ENCODE results near the gene CDH10.

CDH10 gene

DNA sequence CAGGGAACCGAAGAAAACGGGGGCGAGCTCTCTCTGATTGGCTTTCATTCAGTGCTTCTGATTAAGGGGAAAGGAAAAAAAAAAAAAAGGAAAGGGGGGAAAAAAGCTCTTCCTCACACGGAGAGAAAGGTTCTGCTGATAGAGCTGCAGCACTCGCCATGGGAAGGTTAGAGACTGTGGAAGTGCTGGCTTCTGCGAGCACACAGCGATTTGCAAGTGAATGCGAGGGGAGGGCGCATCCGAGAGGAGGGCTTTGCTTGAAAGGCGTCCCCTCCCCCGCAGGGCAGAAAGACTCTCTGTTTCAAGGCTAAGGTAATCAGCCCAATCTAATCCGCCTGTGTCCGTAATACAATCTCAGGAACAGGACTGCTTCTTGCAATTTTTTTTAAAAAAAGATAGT lies at the start of gene CDH10:
Gene CDH10 (minus strand): TSS at position 218 of the 400 bp plus-strand sequence. CDS start 51,488 bp downstream, outside the sequence.
- H3K4me3 ChIP-seq (ENCODE audit: low read depth, low read length): no peak within 1 kb of the TSS
- no peak for DNase-seq (ENCODE audit: low read depth)
- TF ChIP-seq, protein P1, sequence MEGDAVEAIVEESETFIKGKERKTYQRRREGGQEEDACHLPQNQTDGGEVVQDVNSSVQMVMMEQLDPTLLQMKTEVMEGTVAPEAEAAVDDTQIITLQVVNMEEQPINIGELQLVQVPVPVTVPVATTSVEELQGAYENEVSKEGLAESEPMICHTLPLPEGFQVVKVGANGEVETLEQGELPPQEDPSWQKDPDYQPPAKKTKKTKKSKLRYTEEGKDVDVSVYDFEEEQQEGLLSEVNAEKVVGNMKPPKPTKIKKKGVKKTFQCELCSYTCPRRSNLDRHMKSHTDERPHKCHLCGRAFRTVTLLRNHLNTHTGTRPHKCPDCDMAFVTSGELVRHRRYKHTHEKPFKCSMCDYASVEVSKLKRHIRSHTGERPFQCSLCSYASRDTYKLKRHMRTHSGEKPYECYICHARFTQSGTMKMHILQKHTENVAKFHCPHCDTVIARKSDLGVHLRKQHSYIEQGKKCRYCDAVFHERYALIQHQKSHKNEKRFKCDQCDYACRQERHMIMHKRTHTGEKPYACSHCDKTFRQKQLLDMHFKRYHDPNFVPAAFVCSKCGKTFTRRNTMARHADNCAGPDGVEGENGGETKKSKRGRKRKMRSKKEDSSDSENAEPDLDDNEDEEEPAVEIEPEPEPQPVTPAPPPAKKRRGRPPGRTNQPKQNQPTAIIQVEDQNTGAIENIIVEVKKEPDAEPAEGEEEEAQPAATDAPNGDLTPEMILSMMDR (IDR thresholded peaks at IDR 0.05; ENCODE audit: insufficient read depth, low read depth, low read length, missing control alignments): no peak

DNA sequence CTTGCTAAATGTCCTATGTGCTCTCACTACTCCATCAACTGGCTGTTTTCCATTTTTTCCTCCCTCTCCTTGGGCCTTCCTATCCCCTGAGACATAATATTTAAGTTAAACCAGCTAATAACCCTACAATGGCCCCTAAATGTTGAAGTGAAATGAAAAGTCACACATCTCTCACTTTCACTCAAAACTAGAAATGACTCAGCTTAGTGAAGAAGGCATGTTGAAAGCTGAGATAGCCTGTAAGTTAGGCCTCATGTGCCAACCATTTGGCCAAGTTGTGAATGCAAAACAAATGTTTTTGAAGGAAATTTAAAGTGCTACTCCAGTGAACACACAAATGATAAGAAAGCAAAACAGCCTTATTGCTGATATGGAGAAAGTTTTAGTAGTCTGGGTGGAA lies 48.8 kb upstream of the CDH10 start:
- no peak for DNase-seq (ENCODE audit: low read depth)
- no peak overlapping the region for H3K4me3 ChIP-seq (ENCODE audit: low read depth, low read length)
- TF ChIP-seq, protein P1 (IDR thresholded peaks at IDR 0.05; ENCODE audit: insufficient read depth, low read depth, low read length, missing control alignments): no peak

DNA sequence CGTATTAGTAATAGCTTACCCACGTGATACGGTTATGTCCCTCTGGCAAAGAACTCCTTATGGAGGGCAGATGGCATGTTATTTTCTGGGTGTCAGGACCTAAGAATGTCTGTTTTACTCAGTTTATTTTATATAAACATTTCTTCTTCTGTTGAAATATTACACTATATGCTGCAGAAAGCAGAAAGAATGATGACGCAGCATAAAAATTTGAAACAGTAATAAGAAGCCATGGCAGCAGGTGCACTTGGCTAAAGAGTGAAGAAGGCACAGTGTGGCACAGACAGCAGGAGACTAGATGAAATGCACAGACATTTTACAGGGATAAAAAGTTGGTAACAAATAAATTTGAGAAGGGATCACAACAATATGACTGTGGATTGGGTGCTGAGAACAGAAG lies 46.3 kb upstream of the CDH10 start:
- no peak overlapping the region for H3K4me3 ChIP-seq (ENCODE audit: low read depth, low read length)
- no peak for DNase-seq (ENCODE audit: low read depth)
- TF ChIP-seq, protein P1 (IDR thresholded peaks at IDR 0.05; ENCODE audit: insufficient read depth, low read depth, low read length, missing control alignments): no peak

DNA sequence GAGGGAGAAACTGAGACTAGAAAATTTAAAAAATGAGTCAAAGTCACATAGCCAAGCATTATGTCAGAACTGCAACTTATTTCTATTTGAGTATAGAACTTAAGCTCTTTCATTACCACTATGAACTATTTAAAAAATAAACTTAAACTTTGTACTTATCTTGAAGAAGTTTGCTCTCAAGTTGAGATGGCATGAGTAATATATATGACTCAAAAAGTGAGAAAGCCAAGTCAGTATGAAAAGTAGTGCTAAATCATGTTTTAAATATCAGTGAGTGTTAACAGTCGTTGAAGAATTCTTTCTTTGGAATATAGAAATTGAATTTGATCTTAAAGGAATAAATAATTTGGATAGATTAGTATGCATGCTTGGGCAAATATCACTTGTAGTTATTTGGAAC lies 36.3 kb upstream of the CDH10 start:
- DNase-seq (ENCODE audit: low read depth): no peak
- TF ChIP-seq, protein P1 (IDR thresholded peaks at IDR 0.05; ENCODE audit: insufficient read depth, low read depth, low read length, missing control alignments): no peak
- H3K4me3 ChIP-seq (ENCODE audit: low read depth, low read length): no peak overlapping the region

DNA sequence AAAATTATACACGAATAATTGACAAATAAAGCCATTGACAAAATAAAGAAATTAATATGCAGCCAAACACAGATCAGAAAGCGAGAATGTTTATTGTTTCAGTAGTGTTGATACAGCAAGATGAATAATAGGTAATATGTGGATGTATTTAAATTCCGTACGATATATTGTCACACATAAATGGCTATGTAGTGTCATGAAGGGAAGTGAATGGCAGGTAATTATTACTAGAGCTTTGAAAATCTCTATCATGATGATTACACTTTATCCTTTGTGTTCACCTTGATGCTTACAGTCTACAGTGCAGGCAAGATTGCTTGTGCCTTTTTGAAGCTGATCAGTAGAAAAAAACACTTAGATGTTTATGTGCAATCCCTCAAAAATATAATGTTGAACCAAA lies 23.3 kb upstream of the CDH10 start:
- TF ChIP-seq, protein P1 (IDR thresholded peaks at IDR 0.05; ENCODE audit: insufficient read depth, low read depth, low read length, missing control alignments): no peak
- DNase-seq (ENCODE audit: low read depth): no peak
- no peak overlapping the region for H3K4me3 ChIP-seq (ENCODE audit: low read depth, low read length)

DNA sequence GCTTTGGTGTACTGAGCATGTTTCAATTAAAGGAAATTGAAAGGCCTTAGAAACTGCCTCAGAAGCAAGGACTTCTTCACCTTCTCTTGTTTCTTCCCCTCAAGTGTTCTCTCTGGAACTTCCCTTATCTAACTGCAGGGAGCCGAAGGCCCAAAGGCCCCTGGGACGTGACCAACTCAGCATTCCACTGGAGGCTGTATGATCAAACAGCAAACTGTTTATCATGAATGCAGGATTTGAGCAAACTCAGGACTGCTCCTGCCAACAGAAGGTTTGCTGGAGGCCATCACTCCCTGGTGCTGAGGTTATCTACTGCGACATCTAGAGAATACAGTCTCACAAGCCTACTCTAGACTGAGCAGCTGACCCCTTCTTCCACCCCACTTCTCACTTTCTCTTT lies 4.8 kb upstream of the CDH10 start:
- TF ChIP-seq, protein P1 (IDR thresholded peaks at IDR 0.05; ENCODE audit: insufficient read depth, low read depth, low read length, missing control alignments): no peak
- H3K4me3 ChIP-seq (ENCODE audit: low read depth, low read length): no peak overlapping the region
- DNase-seq (ENCODE audit: low read depth): no peak

DNA sequence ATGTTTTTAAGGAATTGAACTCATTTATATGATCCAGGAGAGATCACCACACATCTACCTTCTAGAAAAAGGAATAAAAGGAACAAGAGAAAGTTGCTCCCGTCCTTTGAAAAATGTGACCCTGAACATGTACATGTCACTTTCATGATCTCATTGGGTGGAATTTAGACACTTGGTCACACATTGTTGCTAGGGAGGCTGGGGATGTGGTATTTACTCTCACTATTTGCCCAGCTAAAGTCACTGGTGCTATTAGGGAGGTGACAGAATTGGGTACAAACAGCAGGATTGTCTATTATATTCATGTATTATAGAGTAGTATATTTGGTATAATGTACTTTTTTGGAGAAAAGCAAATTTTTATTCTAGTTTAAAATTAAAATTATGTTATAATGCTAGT lies 2.1 kb upstream of the CDH10 start:
- no peak overlapping the region for H3K4me3 ChIP-seq (ENCODE audit: low read depth, low read length)
- TF ChIP-seq, protein P1 (IDR thresholded peaks at IDR 0.05; ENCODE audit: insufficient read depth, low read depth, low read length, missing control alignments): no peak
- no peak for DNase-seq (ENCODE audit: low read depth)
